ENCODE data around the gene SAMD1. TPM values are rescaled to one million over a fixed set of nuclear protein-coding genes. Genes with fewer than 3 reads are reported as not detected.

SAMD1 gene
- polyA plus RNA-seq, 3 donors: 0.78 to 19.4 (median 1.4) TPM

DNA sequence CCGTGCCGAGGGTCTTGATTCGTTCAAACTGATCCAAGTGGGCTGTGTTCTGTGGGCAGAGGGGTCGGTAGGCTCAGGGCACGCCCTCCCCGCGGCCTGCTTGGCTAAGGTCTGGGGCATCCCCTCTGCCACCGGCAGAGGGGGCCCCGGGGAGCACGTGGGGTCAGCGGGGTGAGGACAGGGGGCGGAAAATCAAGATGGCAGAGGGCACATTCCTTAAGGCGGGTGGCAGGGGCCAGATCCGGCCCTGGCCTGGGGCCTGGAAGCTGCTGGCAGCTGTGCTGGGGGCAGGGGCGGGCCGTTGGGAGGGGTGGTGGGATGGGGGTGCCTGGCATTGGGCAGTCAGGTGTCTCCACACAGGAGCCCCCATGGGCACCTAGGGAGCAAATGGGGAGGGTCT is 16.3 kb upstream of the SAMD1 start:
- DNase-seq: no peak
- no peak overlapping the region for H3K27ac ChIP-seq (ENCODE audit: low read depth in 1 of 2, low read length in 2 of 2)
- 95% methylated on average over 7 of the region's 16 CpGs for WGBS (ENCODE audit: insufficient coverage)
- H4K20me1 ChIP-seq (ENCODE audit: insufficient read depth, low read length): peaks cover 96% of the 10 kb centered on the region
- H3K27ac Mint-ChIP-seq: no peak overlapping the region
- peaks cover 0 to 2% (median 0%) of the 10 kb centered on the region in 3 donors for H3K27me3 Mint-ChIP-seq (ENCODE audit: low read depth in 3 of 3)
- H3K9ac ChIP-seq (ENCODE audit: insufficient read depth, low read length, poor library complexity, severe bottlenecking): no peak overlapping the region
- TF ChIP-seq, protein P1, sequence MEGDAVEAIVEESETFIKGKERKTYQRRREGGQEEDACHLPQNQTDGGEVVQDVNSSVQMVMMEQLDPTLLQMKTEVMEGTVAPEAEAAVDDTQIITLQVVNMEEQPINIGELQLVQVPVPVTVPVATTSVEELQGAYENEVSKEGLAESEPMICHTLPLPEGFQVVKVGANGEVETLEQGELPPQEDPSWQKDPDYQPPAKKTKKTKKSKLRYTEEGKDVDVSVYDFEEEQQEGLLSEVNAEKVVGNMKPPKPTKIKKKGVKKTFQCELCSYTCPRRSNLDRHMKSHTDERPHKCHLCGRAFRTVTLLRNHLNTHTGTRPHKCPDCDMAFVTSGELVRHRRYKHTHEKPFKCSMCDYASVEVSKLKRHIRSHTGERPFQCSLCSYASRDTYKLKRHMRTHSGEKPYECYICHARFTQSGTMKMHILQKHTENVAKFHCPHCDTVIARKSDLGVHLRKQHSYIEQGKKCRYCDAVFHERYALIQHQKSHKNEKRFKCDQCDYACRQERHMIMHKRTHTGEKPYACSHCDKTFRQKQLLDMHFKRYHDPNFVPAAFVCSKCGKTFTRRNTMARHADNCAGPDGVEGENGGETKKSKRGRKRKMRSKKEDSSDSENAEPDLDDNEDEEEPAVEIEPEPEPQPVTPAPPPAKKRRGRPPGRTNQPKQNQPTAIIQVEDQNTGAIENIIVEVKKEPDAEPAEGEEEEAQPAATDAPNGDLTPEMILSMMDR (IDR thresholded peaks at IDR 0.05): no peak
- H3K36me3 ChIP-seq (replicated peaks in 1 of 2; ENCODE audit: control insufficient read depth in 1 of 2, insufficient read depth in 2 of 2, low read length in 2 of 2): peaks cover 57 to 74% of the 10 kb centered on the region in 2 donors
- H3K4me2 ChIP-seq (replicated peaks; ENCODE audit: extremely low read depth, low read length, poor library complexity, severe bottlenecking): no peak overlapping the region
- H3K9me3 ChIP-seq (replicated peaks in 1 of 2; ENCODE audit: control insufficient read depth in 1 of 2, insufficient read depth in 1 of 2, low read length in 2 of 2): no peaks in the 10 kb centered on the region
- intact Hi-C loops (cut with micrococcal nuclease): no loop called here
- no peak overlapping the region for H2AFZ ChIP-seq (ENCODE audit: insufficient read depth, low read depth, low read length, poor library complexity, severe bottlenecking)
- no peak overlapping the region for H3K4me3 Mint-ChIP-seq
- no peak overlapping the region for H3K4me3 ChIP-seq (replicated peaks in 1 of 3; ENCODE audit: low read depth in 2 of 3, low read length in 3 of 3)
- no peaks in the 10 kb centered on the region for H3K27me3 ChIP-seq (ENCODE audit: control insufficient read depth in 2 of 2, insufficient read depth in 2 of 2, low read length in 2 of 2)
- peaks cover 0 to 3% of the 10 kb centered on the region in 2 donors for H3K4me1 ChIP-seq (ENCODE audit: control insufficient read depth in 1 of 2, insufficient read depth in 2 of 2, low read length in 2 of 2)
- H3K4me1 Mint-ChIP-seq: peaks cover 4% of the 10 kb centered on the region
- no peaks in the 10 kb centered on the region for H3K9me3 Mint-ChIP-seq
- H3K79me2 ChIP-seq (ENCODE audit: insufficient read depth, low read length): peaks cover 34% of the 10 kb centered on the region
- peaks cover 42 to 94% of the 10 kb centered on the region in 2 donors for H3K36me3 Mint-ChIP-seq

DNA sequence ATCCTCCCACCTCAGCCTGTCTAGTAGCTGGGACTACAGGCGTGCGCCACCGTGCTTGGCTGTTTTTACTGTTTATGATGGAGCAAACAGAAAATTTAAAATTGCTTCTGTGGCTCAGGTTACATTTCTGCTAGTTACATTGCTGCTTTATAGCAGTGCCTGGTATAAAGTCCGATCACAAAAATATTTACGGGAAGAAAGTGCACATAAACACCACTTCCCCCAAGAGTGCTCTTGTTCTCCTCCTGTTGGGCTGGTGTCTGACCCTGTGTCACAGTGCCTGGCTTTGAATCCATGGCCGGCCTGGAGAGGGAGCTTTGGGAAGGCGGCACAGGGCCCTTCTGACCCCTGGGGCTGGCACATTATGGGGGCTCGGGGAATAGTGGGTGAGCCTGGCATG is 15.1 kb upstream of the SAMD1 start:
- peaks cover 96% of the 10 kb centered on the region for H4K20me1 ChIP-seq (ENCODE audit: insufficient read depth, low read length)
- no peaks in the 10 kb centered on the region for H3K9me3 Mint-ChIP-seq
- H3K79me2 ChIP-seq (ENCODE audit: insufficient read depth, low read length): peaks cover 22% of the 10 kb centered on the region
- no peaks in the 10 kb centered on the region for H3K4me1 ChIP-seq (ENCODE audit: control insufficient read depth in 1 of 2, insufficient read depth in 2 of 2, low read length in 2 of 2)
- TF ChIP-seq, protein P1 (IDR thresholded peaks at IDR 0.05): no peak
- H3K27ac ChIP-seq (ENCODE audit: low read depth in 1 of 2, low read length in 2 of 2): no peak overlapping the region
- H2AFZ ChIP-seq (ENCODE audit: insufficient read depth, low read depth, low read length, poor library complexity, severe bottlenecking): no peak overlapping the region
- DNase-seq: no peak
- H3K9me3 ChIP-seq (replicated peaks in 1 of 2; ENCODE audit: control insufficient read depth in 1 of 2, insufficient read depth in 1 of 2, low read length in 2 of 2): no peaks in the 10 kb centered on the region
- H3K9ac ChIP-seq (ENCODE audit: insufficient read depth, low read length, poor library complexity, severe bottlenecking): no peak overlapping the region
- no peak overlapping the region for H3K4me3 Mint-ChIP-seq
- H3K36me3 Mint-ChIP-seq: peaks cover 49 to 95% of the 10 kb centered on the region in 2 donors
- peaks cover 1% of the 10 kb centered on the region for H3K4me1 Mint-ChIP-seq
- 93% methylated on average over 7 of the region's 8 CpGs for WGBS (ENCODE audit: insufficient coverage)
- H3K4me3 ChIP-seq (replicated peaks in 1 of 3; ENCODE audit: low read depth in 2 of 3, low read length in 3 of 3): no peak overlapping the region
- H3K4me2 ChIP-seq (replicated peaks; ENCODE audit: extremely low read depth, low read length, poor library complexity, severe bottlenecking): no peak overlapping the region
- peak overlapping the region in 2 of 7 donors; percentile 48 to 54 for H3K27ac Mint-ChIP-seq
- intact Hi-C loops (cut with micrococcal nuclease): no loop called here
- peaks cover 0 to 2% (median 0%) of the 10 kb centered on the region in 3 donors for H3K27me3 Mint-ChIP-seq (ENCODE audit: low read depth in 3 of 3)
- no peaks in the 10 kb centered on the region for H3K27me3 ChIP-seq (ENCODE audit: control insufficient read depth in 2 of 2, insufficient read depth in 2 of 2, low read length in 2 of 2)
- peaks cover 66 to 78% of the 10 kb centered on the region in 2 donors for H3K36me3 ChIP-seq (replicated peaks in 1 of 2; ENCODE audit: control insufficient read depth in 1 of 2, insufficient read depth in 2 of 2, low read length in 2 of 2)
